A673 (cell line): ENCODE data around the gene ELAVL3. TPM values are rescaled to one million over a fixed set of nuclear protein-coding genes. Genes with fewer than 3 reads are reported as not detected.
"Not testable (repeated sequence)": the region's sequence is repeated elsewhere in the genome, so short reads cannot be mapped to it uniquely, and the experiment has no call there.

Source experiments
- BruUV-seq: library from RNA; stranded (reverse); fragments of 400-500 nt; replicated peaks from 2 replicates; lab custom pipeline; 2021; lab: Mats Ljungman, UMichigan
- CTCF ChIA-PET: fragments of 300-600 bp; sonication (Branson Sonifier 250); formaldehyde crosslinking; loops from one replicate; lab custom pipeline; 2022; ENCODE audit warnings: antibody characterized with exemption; lab: Charles Lee
- POLR2A ChIA-PET: fragments of 300-600 bp; sonication (Branson Sonifier 250); formaldehyde crosslinking; loops from one replicate; lab custom pipeline; 2022; ENCODE audit warnings: antibody characterized with exemption; ENCODE audit not compliant: low non-redundant PET; lab: Charles Lee
- DNase-seq: peaks from one replicate; pipeline ENCODE4 v3.0.0-alpha.2; 2015; ENCODE audit warnings: low spot score
- H3K27ac ChIP-seq: fragments of 200-600 bp; sonication (generic); 2 replicates; pipeline ENCODE4 v1.5.1; 2016; ENCODE audit warnings: mixed run types, low read depth, mild to moderate bottlenecking, mixed read lengths, antibody characterized with exemption, low read length; ENCODE audit not compliant: poor library complexity, severe bottlenecking
- H3K27me3 ChIP-seq: fragments of 200-600 bp; sonication (generic); replicated peaks from 2 replicates; pipeline ENCODE4 v1.6.1; 2017; ENCODE audit warnings: mixed run types, low read depth, mild to moderate bottlenecking, mixed read lengths, antibody characterized with exemption, low read length; ENCODE audit not compliant: insufficient read depth, poor library complexity
- H3K36me3 ChIP-seq: fragments of 200-600 bp; sonication (generic); 2 replicates; pipeline ENCODE4 v1.6.1; 2016; ENCODE audit warnings: mixed run types, mild to moderate bottlenecking, mixed read lengths, antibody characterized with exemption, low read length; ENCODE audit not compliant: insufficient read depth, poor library complexity, severe bottlenecking
- H3K4me1 ChIP-seq: fragments of 200-600 bp; sonication (generic); 2 replicates; pipeline ENCODE4 v1.6.1; 2017; ENCODE audit warnings: mixed run types, mild to moderate bottlenecking, mixed read lengths, antibody characterized with exemption, low read length; ENCODE audit not compliant: insufficient read depth, poor library complexity, severe bottlenecking
- H3K4me3 ChIP-seq: fragments of 200-600 bp; sonication (generic); 2 replicates; pipeline ENCODE4 v1.5.1; 2016; ENCODE audit warnings: low read depth, mixed run types, mild to moderate bottlenecking, mixed read lengths, low read length; ENCODE audit not compliant: poor library complexity, severe bottlenecking
- H3K9me3 ChIP-seq: fragments of 200-600 bp; sonication (generic); 2 replicates; pipeline ENCODE4 v1.6.1; 2016; ENCODE audit warnings: mixed run types, low read depth, mild to moderate bottlenecking, mixed read lengths, antibody characterized with exemption, low read length; ENCODE audit not compliant: poor library complexity, severe bottlenecking
- EZH2 ChIP-seq: fragments of 200-600 bp; sonication (generic); IDR thresholded peaks from 2 replicates; pipeline ENCODE4 v1.6.1; 2017; ENCODE audit warnings: borderline replicate concordance, low read depth, mild to moderate bottlenecking, mixed read lengths, antibody characterized with exemption, low read length; ENCODE audit not compliant: poor library complexity, severe bottlenecking
- intact Hi-C: fragments of 100-400 bp; cut with micrococcal nuclease; formaldehyde crosslinking; loops from one replicate; pipeline ENCODE4 v1.10.0; 2022; ENCODE audit not compliant: unreplicated experiment
- total RNA-seq: library from RNA; stranded (reverse); gene quantifications from 2 replicates; pipeline ENCODE4 v1.2.3, GENCODE V29; 2021
- TF ChIP-seq, protein P1 (sequence below): fragments of 300-800, 200-600 bp; sonication (generic); conservative IDR thresholded peaks from 2 replicates; pipeline ENCODE4 v1.5.1; 2017; ENCODE audit warnings: low read depth, mild to moderate bottlenecking, antibody characterized with exemption, low read length, moderate library complexity, mixed read lengths

ELAVL3 gene
- total RNA-seq, 1 experiment from 2014 or later = 5.3 TPM

DNA sequence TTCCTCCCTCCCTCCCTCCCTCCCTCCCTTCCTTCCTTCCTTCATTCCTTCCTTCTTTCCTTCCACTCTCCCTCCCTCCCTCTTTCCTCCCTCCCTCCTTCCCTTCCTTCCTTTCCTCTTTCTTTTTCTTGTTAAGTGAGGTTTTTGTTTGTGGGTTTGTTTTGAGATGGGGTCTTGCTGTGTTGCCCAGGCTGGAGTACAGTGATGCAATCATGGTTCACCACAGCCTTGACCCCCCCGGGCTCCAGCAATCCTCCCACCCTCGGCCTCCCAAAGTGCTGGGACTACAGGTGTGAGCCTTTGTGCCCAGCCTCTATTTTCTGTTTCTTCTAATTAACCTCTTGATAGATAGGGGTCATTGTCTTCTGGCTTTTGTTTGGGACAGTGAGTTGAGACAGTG lies 19.4 kb downstream of the ELAVL3 start:
- TF ChIP-seq, protein P1, sequence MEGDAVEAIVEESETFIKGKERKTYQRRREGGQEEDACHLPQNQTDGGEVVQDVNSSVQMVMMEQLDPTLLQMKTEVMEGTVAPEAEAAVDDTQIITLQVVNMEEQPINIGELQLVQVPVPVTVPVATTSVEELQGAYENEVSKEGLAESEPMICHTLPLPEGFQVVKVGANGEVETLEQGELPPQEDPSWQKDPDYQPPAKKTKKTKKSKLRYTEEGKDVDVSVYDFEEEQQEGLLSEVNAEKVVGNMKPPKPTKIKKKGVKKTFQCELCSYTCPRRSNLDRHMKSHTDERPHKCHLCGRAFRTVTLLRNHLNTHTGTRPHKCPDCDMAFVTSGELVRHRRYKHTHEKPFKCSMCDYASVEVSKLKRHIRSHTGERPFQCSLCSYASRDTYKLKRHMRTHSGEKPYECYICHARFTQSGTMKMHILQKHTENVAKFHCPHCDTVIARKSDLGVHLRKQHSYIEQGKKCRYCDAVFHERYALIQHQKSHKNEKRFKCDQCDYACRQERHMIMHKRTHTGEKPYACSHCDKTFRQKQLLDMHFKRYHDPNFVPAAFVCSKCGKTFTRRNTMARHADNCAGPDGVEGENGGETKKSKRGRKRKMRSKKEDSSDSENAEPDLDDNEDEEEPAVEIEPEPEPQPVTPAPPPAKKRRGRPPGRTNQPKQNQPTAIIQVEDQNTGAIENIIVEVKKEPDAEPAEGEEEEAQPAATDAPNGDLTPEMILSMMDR = no peak
- no peak for TF ChIP-seq EZH2
- Histone ChIP-seq H3K27ac (no peak overlapping the region), H3K36me3 (no peaks in the 10 kb centered on the region), H3K4me1 (peaks cover 6% of the 10 kb centered on the region), H3K9me3 (no peaks in the 10 kb centered on the region), H3K27me3 (no peaks in the 10 kb centered on the region), H3K4me3 (no peak overlapping the region)
- ChIA-PET POLR2A (no interaction called here), CTCF (interaction anchor here (0.6 kb wide), 2 partner anchors 9 to 80 kb away, joined by 4 to 6 read pairs; no protein-coding TSS in a partner anchor)
- BruUV-seq = no TSS peak
- no peak for DNase-seq
- intact Hi-C loops = no loop called here

DNA sequence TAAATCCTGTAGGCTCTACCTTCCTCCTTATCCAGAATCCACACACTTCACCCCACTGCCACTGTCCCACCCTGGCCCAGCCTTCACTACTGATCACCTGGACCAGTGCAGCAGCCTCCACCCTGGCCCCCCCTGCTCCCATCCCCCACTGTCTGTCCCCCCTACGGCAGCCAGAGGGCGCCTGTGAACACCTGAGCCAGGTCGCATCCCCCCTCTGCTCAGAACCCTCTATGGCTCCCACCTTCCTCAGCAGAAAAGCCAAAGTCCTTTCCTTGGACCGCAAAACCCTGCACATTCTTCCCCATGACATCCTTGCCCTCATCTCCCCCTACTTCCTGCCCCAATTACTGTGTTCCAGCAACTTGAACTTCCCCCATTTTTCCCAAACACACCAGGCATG lies 20.6 kb downstream of the ELAVL3 start:
- BruUV-seq = no TSS peak
- ChIA-PET POLR2A (no interaction called here), CTCF (no interaction called here)
- DNase-seq = no peak
- Histone ChIP-seq H3K27ac (no peak overlapping the region), H3K4me3 (no peak overlapping the region), H3K27me3 (no peaks in the 10 kb centered on the region), H3K4me1 (peaks cover 6% of the 10 kb centered on the region), H3K9me3 (no peaks in the 10 kb centered on the region), H3K36me3 (no peaks in the 10 kb centered on the region)
- TF ChIP-seq, protein P1 = peak; percentile 43
- no peak for TF ChIP-seq EZH2
- intact Hi-C loops = no loop called here

DNA sequence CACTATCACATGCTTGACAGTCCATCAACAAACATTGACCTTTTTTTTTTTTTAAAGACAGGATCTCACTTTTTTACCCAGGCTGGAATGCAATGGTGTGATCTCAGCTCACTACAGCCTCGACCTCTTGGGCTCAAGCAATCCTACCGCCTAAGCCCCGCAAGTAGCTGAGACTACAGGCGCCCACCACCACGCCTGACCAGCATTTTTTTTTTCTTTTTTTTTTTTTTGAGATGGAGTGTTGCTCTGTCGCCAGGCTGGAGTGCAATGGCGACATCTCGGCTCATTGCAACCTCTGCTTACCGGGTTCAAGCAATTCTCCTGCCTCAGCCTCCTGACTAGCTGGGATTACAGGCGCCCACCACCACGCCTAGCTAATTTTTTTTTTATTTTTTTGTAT lies 21.9 kb downstream of the ELAVL3 start:
- H3K36me3 ChIP-seq, POLR2A ChIA-PET, H3K9me3 ChIP-seq, H3K4me3 ChIP-seq, H3K27ac ChIP-seq, CTCF ChIA-PET, BruUV-seq, H3K27me3 ChIP-seq, intact Hi-C loops, H3K4me1 ChIP-seq, DNase-seq: not testable (repeated sequence)

DNA sequence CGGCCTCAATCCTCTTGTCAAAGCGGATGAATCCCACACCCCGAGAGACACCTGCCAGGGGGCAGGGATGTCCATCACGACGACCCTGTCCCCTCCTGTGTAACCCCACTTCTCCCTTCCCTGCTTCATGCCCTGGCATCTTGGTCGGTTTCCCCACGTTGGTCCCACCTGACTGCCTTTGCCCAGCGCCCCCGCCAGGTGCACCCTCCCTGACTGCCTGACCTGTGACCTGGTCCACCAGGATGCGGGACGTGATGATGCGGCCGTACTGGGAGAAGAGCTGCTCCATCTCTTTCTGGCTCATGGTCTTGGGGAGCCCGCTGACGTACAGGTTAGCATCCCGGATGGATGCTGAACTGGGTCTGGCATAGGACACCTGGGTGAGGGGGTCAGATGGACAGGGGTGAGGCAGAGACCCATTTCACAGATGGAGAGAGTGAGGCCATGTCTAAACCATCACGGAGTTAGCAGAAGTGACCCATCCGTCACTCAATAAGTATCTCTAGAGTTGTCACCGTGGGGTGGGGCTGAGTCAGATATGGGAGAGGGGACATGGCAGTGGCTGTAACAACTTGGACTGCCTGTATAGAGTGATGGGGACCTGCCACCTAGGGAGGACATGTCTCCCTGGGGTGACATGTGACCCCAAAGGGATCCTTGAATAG lies 22.5 kb downstream of the ELAVL3 start:
- ChIA-PET CTCF (no interaction called here), POLR2A (no interaction called here)
- Histone ChIP-seq H3K9me3 (no peaks in the 10 kb centered on the region), H3K4me1 (peaks cover 6% of the 10 kb centered on the region), H3K27me3 (no peaks in the 10 kb centered on the region), H3K4me3 (no peak overlapping the region), H3K36me3 (no peaks in the 10 kb centered on the region), H3K27ac (no peak overlapping the region)
- no peak for DNase-seq
- BruUV-seq = no TSS peak
- TF ChIP-seq EZH2 = no peak
- TF ChIP-seq, protein P1 = no peak
- intact Hi-C loops = no loop called here
